ENCODE measurements around the gene CASK.

The CASK gene

DNA sequence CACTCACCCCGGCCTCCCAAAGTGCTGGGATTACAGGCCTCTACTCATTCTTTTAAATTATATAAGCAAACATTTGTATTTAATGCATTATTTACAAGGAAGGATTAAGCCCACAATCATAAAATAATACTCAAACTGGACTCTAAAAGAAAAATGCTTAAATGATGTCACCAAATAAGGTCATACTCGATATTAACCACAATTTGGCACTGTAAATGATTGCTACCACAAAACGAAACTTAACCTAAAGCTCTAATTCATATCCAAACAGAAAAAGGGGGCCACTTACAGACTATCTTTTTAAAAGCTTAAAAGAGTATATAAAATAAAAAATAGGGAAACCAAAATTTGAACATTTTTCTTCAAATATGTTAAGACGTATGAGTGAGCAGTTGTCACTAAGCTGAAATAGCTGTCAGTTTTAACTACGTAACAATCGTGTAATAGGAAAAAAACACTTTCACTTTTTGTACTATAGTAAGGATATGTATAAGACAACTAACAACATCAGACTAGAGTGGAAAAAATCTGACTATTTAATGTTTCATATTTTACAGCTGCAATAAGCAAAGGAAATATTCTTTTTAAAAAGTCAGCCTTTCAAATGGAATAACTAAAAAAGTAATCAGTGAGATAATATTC is 342.8 kb downstream of the CASK start:
- DNase-seq (ENCODE audit: low read depth in 2 of 2): no peak

DNA sequence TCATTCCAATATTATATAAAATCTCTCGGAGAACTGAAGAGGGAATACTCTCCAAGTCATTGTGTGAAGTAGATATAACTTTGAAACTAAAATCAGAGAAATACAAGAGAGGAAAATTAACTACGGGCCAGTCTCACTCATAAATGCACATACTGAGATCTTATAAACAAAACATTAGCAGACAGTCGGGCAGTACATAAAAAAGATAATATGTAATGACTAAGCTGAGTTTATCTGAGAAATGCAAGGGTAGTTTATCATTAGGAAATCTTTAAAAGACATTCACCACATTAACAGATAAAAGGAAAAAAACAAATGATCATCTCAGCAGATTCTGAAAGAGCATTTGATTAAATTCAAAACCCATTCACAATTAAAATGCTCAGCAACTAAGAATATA is 359.5 kb downstream of the CASK start:
- no peak for DNase-seq (ENCODE audit: low read depth in 2 of 2)

- peak in 1 of 2 donors; percentile 0 for DNase-seq (ENCODE audit: low read depth in 2 of 2)
Observed at GRCh38 chrX:41561045-41561444, 362.3 kb downstream of the CASK start.

GRCh38 chrX:41559235-41560052 is 363.9 kb downstream of the CASK start:
- DNase-seq (ENCODE audit: low read depth in 2 of 2): peak; percentile 0 to 4

DNA sequence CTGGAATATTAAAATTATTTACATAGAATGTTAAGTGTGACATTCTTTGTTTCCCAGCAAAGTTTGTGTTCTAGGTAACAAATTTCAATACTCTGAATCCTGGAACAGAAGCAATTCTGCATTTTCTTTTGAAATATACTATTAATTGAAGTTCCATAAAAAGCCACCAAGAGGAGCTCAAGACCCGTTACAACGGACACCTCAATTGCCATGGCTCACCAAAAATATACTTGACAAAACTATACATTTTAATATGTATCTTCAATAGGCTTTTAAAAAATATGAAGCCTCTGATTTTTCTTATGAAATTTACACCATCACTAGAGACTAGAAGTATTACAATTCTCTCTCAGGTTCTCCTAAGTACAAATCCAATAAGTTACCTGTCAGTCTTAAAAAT is 364.8 kb downstream of the CASK start:
- DNase-seq (ENCODE audit: low read depth in 2 of 2): no peak

DNA sequence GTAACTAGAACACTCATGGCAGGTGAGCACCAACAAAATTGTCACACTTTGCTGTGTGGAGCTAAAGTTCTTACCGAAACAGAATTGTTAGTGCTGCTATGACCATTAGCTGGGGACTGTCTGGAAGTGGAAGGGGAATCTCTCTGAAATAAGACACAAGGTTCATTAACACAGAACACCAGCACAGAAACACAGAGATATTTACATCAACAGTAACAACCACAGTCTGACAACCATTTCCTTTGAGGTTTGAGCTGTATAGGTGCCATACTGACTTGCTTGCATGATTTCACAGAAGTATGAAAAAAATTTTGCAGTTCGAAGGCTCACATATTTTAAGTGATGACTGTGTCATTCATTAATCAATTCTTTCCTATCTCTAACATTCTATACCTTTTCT is 366.4 kb downstream of the CASK start:
- DNase-seq (ENCODE audit: low read depth in 2 of 2): no peak

DNA sequence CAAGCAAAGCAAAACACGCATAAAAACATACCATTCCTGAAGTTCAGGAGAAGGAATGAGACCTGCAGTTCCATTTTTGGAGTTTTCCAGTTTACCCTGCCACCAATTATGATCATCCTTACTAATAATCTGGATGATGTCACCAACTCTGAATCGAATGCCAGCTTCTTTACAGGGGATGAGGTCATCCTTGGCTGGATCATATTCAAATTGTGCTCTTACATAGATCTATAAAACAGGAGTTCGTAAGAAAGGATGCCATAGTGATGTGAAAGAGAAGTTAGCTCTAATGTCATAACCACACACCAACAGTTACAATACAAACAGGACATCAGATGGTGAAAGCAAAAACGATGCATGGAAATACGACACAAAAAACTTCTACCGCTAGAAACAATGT is 369.7 kb downstream of the CASK start:
- no peak for DNase-seq (ENCODE audit: low read depth in 2 of 2)

- no peak for DNase-seq (ENCODE audit: low read depth in 2 of 2)
Observed at GRCh38 chrX:41548411-41548810, 374.9 kb downstream of the CASK start.

- no peak for DNase-seq (ENCODE audit: low read depth in 2 of 2)
Observed at GRCh38 chrX:41543668-41544067, 379.7 kb downstream of the CASK start.

DNA sequence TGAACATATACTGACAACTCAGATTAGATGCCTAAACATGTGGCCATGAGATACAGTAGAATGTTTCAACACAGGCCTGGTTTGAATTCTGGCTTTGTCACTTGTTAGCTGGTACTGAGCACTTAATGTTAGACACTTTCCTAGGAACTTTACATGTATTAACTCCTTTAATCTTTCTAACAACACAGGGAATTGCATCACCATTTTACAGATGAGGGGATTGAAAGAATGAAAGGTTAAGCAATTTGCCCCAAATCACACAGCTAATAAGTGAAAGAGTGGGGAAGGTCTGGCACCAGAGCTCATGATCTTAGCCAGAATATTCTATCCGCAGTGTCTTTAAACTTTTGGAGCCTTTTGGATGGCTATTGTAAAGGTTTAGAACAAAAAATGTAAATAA is 380.3 kb downstream of the CASK start:
- no peak for DNase-seq (ENCODE audit: low read depth in 2 of 2)

DNA sequence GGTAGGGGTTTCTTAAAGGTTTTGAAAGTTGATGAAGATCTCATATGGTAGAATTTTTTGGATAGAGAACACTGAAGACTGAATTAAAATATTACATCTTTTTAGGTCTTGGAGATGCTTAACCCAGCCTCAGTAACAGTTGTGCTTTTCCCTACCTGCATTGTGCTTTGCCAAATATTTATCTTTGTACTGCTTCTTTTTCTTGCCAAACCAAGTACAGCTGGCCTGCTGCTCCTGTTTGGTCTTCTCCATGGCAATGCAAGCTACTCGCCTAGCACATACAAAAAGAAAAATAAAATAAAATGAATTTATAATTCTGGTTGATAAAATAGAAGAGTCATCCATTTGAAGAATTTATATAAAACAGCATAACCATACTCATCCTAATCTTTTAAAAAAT is 380.8 kb downstream of the CASK start:
- no peak for DNase-seq (ENCODE audit: low read depth in 2 of 2)

DNA sequence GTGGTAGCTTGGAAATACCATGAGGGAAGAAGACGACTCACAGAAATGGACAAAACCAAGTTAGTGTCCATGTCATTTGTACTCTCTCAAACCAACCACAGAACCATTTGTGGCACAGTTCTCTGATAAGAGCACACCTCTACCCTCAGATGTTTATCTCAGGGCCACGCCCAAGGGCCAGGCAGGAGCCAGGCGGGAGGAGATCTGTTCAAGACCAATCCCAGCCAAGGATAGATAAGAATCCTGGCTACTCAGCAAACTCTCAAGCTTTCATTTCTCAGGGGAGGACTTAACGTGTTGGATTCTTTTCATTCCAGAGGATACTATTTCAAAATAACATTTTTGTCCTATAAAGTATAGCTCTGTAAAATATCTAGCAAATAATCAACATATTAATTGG is 381.2 kb downstream of the CASK start:
- DNase-seq (ENCODE audit: low read depth in 2 of 2): no peak

GRCh38 chrX:41541386-41541785 is 382.0 kb downstream of the CASK start:
- no peak for DNase-seq (ENCODE audit: low read depth in 2 of 2)

GRCh38 chrX:41538707-41539106 is 384.6 kb downstream of the CASK start:
- DNase-seq (ENCODE audit: low read depth in 2 of 2): no peak

DNA sequence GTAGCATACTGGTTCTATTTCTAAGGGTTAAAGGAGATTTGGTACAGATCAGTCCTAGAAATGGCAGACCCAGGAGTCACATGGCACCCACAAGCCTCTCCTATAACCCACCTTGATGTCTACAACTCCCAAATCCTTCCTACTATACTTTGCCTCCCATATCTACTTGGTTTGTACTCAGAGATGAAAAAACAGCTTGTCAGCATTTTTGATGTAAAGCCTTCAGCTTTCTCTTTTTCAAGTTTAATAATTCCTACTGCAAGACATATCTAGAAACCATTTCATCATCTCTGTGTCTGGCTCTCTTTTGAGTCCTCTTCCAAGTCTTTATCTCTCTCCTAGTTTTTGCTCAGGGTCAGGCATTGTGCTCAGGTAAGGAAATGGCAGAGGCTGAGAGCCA is 393.3 kb downstream of the CASK start:
- no peak for DNase-seq (ENCODE audit: low read depth in 2 of 2)

- DNase-seq (ENCODE audit: low read depth in 2 of 2): no peak
Observed at GRCh38 chrX:41529221-41529620, 394.1 kb downstream of the CASK start.

- DNase-seq (ENCODE audit: low read depth in 2 of 2): no peak
Observed at GRCh38 chrX:41528784-41529183, 394.6 kb downstream of the CASK start.

GRCh38 chrX:41526925-41527324 is 396.4 kb downstream of the CASK start:
- no peak for DNase-seq (ENCODE audit: low read depth in 2 of 2)

DNA sequence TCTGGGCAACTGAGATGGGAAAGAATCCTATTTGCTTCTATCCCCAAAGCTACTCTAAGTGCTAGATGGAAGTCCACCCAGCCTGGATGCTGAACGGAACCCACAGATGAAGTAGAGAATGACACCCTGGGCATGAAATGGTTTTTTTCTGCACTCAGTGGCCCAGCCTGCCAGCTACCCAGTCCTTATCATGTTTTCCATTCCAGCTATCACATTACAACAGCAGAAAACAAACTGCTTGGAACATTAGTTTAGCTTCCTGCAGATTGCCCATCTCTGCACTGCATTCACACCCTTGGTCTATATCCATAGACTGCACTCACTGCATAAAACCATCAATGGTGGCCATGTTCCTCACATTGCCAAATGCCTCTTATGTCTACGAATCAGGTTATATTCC is 397.1 kb downstream of the CASK start:
- DNase-seq (ENCODE audit: low read depth in 2 of 2): no peak

DNA sequence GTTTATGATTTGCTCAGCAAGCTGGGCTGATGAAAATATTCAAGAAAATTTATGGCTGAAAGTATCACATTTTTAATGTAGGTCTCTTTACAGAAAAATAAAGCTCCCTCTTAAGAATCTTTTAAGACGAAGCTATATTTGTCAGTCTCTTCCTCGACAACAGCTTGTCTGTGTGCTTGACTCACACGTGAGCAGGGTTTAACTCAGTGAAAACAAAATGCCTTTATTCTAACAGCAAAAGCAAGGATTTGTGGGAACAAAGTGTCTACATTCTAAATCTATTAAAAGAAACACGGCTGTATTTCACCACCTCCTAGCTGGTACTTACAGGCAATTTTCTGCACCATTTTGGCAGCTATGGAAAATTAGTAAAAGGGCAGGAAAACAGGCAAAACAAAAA is 400.7 kb downstream of the CASK start:
- no peak for DNase-seq (ENCODE audit: low read depth in 2 of 2)

DNA sequence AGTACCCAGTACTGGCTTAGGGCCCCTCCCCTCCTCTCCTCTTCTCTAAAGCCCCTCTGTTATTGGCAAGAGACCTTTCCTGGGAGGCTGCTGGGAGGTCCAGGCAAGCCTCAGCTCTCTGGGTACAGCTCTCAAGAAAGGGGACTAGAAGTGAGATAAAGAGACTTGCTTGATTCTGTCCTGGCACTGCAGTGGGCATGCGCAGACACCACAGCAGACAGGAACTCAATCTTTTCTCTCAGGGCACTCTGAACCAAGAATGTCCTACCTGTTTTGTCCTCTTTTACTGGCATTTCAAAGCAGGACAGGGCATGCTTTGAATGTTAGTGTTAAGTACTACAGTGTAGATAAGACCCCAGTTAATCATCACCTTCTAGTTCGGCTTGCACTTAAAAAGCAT is 401.3 kb downstream of the CASK start:
- no peak for DNase-seq (ENCODE audit: low read depth in 2 of 2)

DNA sequence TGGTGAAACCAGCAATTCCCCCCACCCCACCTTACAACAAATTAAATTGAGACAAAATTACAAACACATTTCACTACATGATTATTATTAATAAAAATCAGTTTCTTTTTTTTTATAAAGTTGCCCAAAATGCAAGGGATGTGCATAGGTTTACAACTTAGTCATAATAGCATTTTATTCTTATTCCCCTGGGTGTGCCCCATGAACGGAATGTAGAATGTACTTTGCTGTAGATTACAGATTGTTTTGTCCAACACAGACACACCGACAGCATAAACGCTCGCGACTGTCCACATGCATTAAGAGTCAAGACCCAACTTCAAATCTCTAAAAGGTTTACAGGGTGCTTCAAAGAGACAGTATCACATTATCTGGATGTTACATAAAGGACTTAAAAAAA is 403.9 kb downstream of the CASK start:
- no peak for DNase-seq (ENCODE audit: low read depth in 2 of 2)

DNA sequence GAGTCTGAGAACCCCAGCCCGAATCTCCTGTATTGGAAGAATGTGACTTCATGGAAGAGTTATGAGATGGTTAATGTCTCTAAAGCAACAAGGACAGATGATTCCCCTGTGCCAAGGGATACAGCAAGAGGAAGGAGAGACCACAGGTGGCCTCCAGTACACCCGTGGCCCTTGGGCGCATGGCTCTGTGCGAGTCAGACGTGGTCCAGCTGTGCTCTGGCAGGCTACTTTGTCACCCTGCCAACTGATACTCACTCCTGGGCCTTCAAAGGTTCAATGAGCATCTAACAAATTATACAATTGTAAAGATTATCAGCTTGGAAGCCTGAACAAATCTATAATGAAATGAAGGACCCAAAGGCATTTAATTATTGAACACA is 404.5 kb downstream of the CASK start:
- DNase-seq (ENCODE audit: low read depth in 2 of 2): no peak
